ENCODE results near the gene C10orf67.
"Not testable (repeated sequence)": the region's sequence is repeated elsewhere in the genome, so short reads cannot be mapped to it uniquely, and the experiment has no call there.

C10orf67 gene

GRCh38 chr10:23376229-23376655, 31.6 kb upstream of the C10orf67 start:
- no peaks in the 10 kb centered on the region for H3K36me3 ChIP-seq (ENCODE audit: control insufficient read depth in 1 of 2, insufficient read depth in 2 of 2, low read length in 2 of 2)
- no peak overlapping the region for H3K9ac ChIP-seq (ENCODE audit: low read depth in 1 of 2, low read length in 2 of 2)
- no peaks in the 10 kb centered on the region for H3K9me3 ChIP-seq (ENCODE audit: control insufficient read depth in 1 of 2, low read length in 2 of 2)
- H3K27me3 ChIP-seq (ENCODE audit: control insufficient read depth in 1 of 2, insufficient read depth in 2 of 2, low read length in 2 of 2): no peaks in the 10 kb centered on the region
- H3K4me3 ChIP-seq (ENCODE audit: low read depth in 1 of 2, low read length in 2 of 2): no peak overlapping the region
- no peaks in the 10 kb centered on the region for H3K4me1 ChIP-seq (ENCODE audit: control insufficient read depth in 1 of 2, insufficient read depth in 2 of 2, low read length in 2 of 2)
- no peak overlapping the region for H3K27ac ChIP-seq (ENCODE audit: low read depth, low read length)

GRCh38 chr10:23375366-23375765, 30.8 kb upstream of the C10orf67 start:
- no peaks in the 10 kb centered on the region for H3K9me3 ChIP-seq (ENCODE audit: control insufficient read depth in 1 of 2, low read length in 2 of 2)
- H3K4me1 ChIP-seq (ENCODE audit: control insufficient read depth in 1 of 2, insufficient read depth in 2 of 2, low read length in 2 of 2): no peaks in the 10 kb centered on the region
- H3K4me3 ChIP-seq (ENCODE audit: low read depth in 1 of 2, low read length in 2 of 2): no peak overlapping the region
- no peak overlapping the region for H3K27ac ChIP-seq (ENCODE audit: low read depth, low read length)
- no peaks in the 10 kb centered on the region for H3K36me3 ChIP-seq (ENCODE audit: control insufficient read depth in 1 of 2, insufficient read depth in 2 of 2, low read length in 2 of 2)
- H3K9ac ChIP-seq (ENCODE audit: low read depth in 1 of 2, low read length in 2 of 2): no peak overlapping the region
- no peaks in the 10 kb centered on the region for H3K27me3 ChIP-seq (ENCODE audit: control insufficient read depth in 1 of 2, insufficient read depth in 2 of 2, low read length in 2 of 2)

GRCh38 chr10:23373156-23373555, 28.6 kb upstream of the C10orf67 start:
- Histone ChIP-seq H3K9me3 (ENCODE audit: control insufficient read depth in 1 of 2, low read length in 2 of 2) (no peaks in the 10 kb centered on the region), H3K27ac (ENCODE audit: low read depth, low read length) (no peak overlapping the region)

GRCh38 chr10:23371073-23371472, 26.5 kb upstream of the C10orf67 start:
- Histone ChIP-seq H3K9me3 (ENCODE audit: control insufficient read depth in 1 of 2, low read length in 2 of 2) (no peaks in the 10 kb centered on the region), H3K4me1 (ENCODE audit: control insufficient read depth in 1 of 2, insufficient read depth in 2 of 2, low read length in 2 of 2) (peaks cover 0 to 6% of the 10 kb centered on the region in 2 donors), H3K27ac (ENCODE audit: low read depth, low read length) (no peak overlapping the region), H3K9ac (ENCODE audit: low read depth in 1 of 2, low read length in 2 of 2) (no peak overlapping the region), H3K36me3 (ENCODE audit: control insufficient read depth in 1 of 2, insufficient read depth in 2 of 2, low read length in 2 of 2) (no peaks in the 10 kb centered on the region), H3K27me3 (ENCODE audit: control insufficient read depth in 1 of 2, insufficient read depth in 2 of 2, low read length in 2 of 2) (no peaks in the 10 kb centered on the region), H3K4me3 (ENCODE audit: low read depth in 1 of 2, low read length in 2 of 2) (no peak overlapping the region)

More at GRCh38 chr10:23373156-23373555, 28.6 kb upstream of the C10orf67 start:
- no peaks in the 10 kb centered on the region for H3K27me3 ChIP-seq (ENCODE audit: control insufficient read depth in 1 of 2, insufficient read depth in 2 of 2, low read length in 2 of 2)
- H3K36me3 ChIP-seq (ENCODE audit: control insufficient read depth in 1 of 2, insufficient read depth in 2 of 2, low read length in 2 of 2): no peaks in the 10 kb centered on the region
- H3K9ac ChIP-seq (ENCODE audit: low read depth in 1 of 2, low read length in 2 of 2): no peak overlapping the region
- H3K4me3 ChIP-seq (ENCODE audit: low read depth in 1 of 2, low read length in 2 of 2): no peak overlapping the region
- H3K4me1 ChIP-seq (ENCODE audit: control insufficient read depth in 1 of 2, insufficient read depth in 2 of 2, low read length in 2 of 2): peaks cover 0 to 5% of the 10 kb centered on the region in 2 donors

GRCh38 chr10:23370106-23370505, 25.5 kb upstream of the C10orf67 start:
- H3K4me1 ChIP-seq (ENCODE audit: control insufficient read depth in 1 of 2, insufficient read depth in 2 of 2, low read length in 2 of 2): peaks cover 0 to 6% of the 10 kb centered on the region in 2 donors
- H3K27ac ChIP-seq (ENCODE audit: low read depth, low read length): no peak overlapping the region
- H3K36me3 ChIP-seq (ENCODE audit: control insufficient read depth in 1 of 2, insufficient read depth in 2 of 2, low read length in 2 of 2): no peaks in the 10 kb centered on the region
- H3K27me3 ChIP-seq (ENCODE audit: control insufficient read depth in 1 of 2, insufficient read depth in 2 of 2, low read length in 2 of 2): no peaks in the 10 kb centered on the region
- no peak overlapping the region for H3K9ac ChIP-seq (ENCODE audit: low read depth in 1 of 2, low read length in 2 of 2)
- no peak overlapping the region for H3K4me3 ChIP-seq (ENCODE audit: low read depth in 1 of 2, low read length in 2 of 2)
- no peaks in the 10 kb centered on the region for H3K9me3 ChIP-seq (ENCODE audit: control insufficient read depth in 1 of 2, low read length in 2 of 2)

GRCh38 chr10:23368816-23369640, 24.4 kb upstream of the C10orf67 start:
- no peak overlapping the region for H3K4me3 ChIP-seq (ENCODE audit: low read depth in 1 of 2, low read length in 2 of 2)
- no peak overlapping the region for H3K27ac ChIP-seq (ENCODE audit: low read depth, low read length)

GRCh38 chr10:23367896-23368595, 23.4 kb upstream of the C10orf67 start:
- Histone ChIP-seq H3K27me3 (ENCODE audit: control insufficient read depth in 1 of 2, insufficient read depth in 2 of 2, low read length in 2 of 2) (no peaks in the 10 kb centered on the region), H3K9me3 (ENCODE audit: control insufficient read depth in 1 of 2, low read length in 2 of 2) (no peaks in the 10 kb centered on the region), H3K4me1 (ENCODE audit: control insufficient read depth in 1 of 2, insufficient read depth in 2 of 2, low read length in 2 of 2) (peaks cover 0 to 6% of the 10 kb centered on the region in 2 donors), H3K36me3 (ENCODE audit: control insufficient read depth in 1 of 2, insufficient read depth in 2 of 2, low read length in 2 of 2) (no peaks in the 10 kb centered on the region), H3K4me3 (ENCODE audit: low read depth in 1 of 2, low read length in 2 of 2) (no peak overlapping the region), H3K27ac (ENCODE audit: low read depth, low read length) (no peak overlapping the region), H3K9ac (ENCODE audit: low read depth in 1 of 2, low read length in 2 of 2) (no peak overlapping the region)

More at GRCh38 chr10:23368816-23369640, 24.4 kb upstream of the C10orf67 start:
- Histone ChIP-seq H3K27me3 (ENCODE audit: control insufficient read depth in 1 of 2, insufficient read depth in 2 of 2, low read length in 2 of 2) (no peaks in the 10 kb centered on the region), H3K4me1 (ENCODE audit: control insufficient read depth in 1 of 2, insufficient read depth in 2 of 2, low read length in 2 of 2) (peaks cover 0 to 6% of the 10 kb centered on the region in 2 donors), H3K9me3 (ENCODE audit: control insufficient read depth in 1 of 2, low read length in 2 of 2) (no peaks in the 10 kb centered on the region), H3K9ac (ENCODE audit: low read depth in 1 of 2, low read length in 2 of 2) (no peak overlapping the region), H3K36me3 (ENCODE audit: control insufficient read depth in 1 of 2, insufficient read depth in 2 of 2, low read length in 2 of 2) (no peaks in the 10 kb centered on the region)

GRCh38 chr10:23365417-23366030, 20.9 kb upstream of the C10orf67 start:
- not testable (repeated sequence) for H3K36me3 ChIP-seq (ENCODE audit: control insufficient read depth in 1 of 2, insufficient read depth in 2 of 2, low read length in 2 of 2); H3K4me3 ChIP-seq (ENCODE audit: low read depth in 1 of 2, low read length in 2 of 2); H3K27ac ChIP-seq (ENCODE audit: low read depth, low read length); H3K9me3 ChIP-seq (ENCODE audit: control insufficient read depth in 1 of 2, low read length in 2 of 2); H3K9ac ChIP-seq (ENCODE audit: low read depth in 1 of 2, low read length in 2 of 2); H3K27me3 ChIP-seq (ENCODE audit: control insufficient read depth in 1 of 2, insufficient read depth in 2 of 2, low read length in 2 of 2)
- H3K4me1 ChIP-seq (ENCODE audit: control insufficient read depth in 1 of 2, insufficient read depth in 2 of 2, low read length in 2 of 2): peaks cover 0 to 13% of the 10 kb centered on the region in 2 donors

- Histone ChIP-seq H3K9me3 (ENCODE audit: control insufficient read depth in 1 of 2, low read length in 2 of 2) (no peaks in the 10 kb centered on the region), H3K9ac (ENCODE audit: low read depth in 1 of 2, low read length in 2 of 2) (no peak overlapping the region), H3K4me3 (ENCODE audit: low read depth in 1 of 2, low read length in 2 of 2) (no peak overlapping the region), H3K27ac (ENCODE audit: low read depth, low read length) (no peak overlapping the region), H3K27me3 (ENCODE audit: control insufficient read depth in 1 of 2, insufficient read depth in 2 of 2, low read length in 2 of 2) (no peaks in the 10 kb centered on the region), H3K36me3 (ENCODE audit: control insufficient read depth in 1 of 2, insufficient read depth in 2 of 2, low read length in 2 of 2) (no peaks in the 10 kb centered on the region), H3K4me1 (ENCODE audit: control insufficient read depth in 1 of 2, insufficient read depth in 2 of 2, low read length in 2 of 2) (peaks cover 0 to 16% of the 10 kb centered on the region in 2 donors)
Measured at GRCh38 chr10:23364378-23364777, 19.8 kb upstream of the C10orf67 start.

GRCh38 chr10:23363793-23364135, 19.2 kb upstream of the C10orf67 start:
- no peaks in the 10 kb centered on the region for H3K36me3 ChIP-seq (ENCODE audit: control insufficient read depth in 1 of 2, insufficient read depth in 2 of 2, low read length in 2 of 2)
- H3K4me1 ChIP-seq (ENCODE audit: control insufficient read depth in 1 of 2, insufficient read depth in 2 of 2, low read length in 2 of 2): peaks cover 0 to 16% of the 10 kb centered on the region in 2 donors
- no peak overlapping the region for H3K9ac ChIP-seq (ENCODE audit: low read depth in 1 of 2, low read length in 2 of 2)
- H3K4me3 ChIP-seq (ENCODE audit: low read depth in 1 of 2, low read length in 2 of 2): no peak overlapping the region
- H3K27me3 ChIP-seq (ENCODE audit: control insufficient read depth in 1 of 2, insufficient read depth in 2 of 2, low read length in 2 of 2): no peaks in the 10 kb centered on the region
- H3K27ac ChIP-seq (ENCODE audit: low read depth, low read length): no peak overlapping the region
- H3K9me3 ChIP-seq (ENCODE audit: control insufficient read depth in 1 of 2, low read length in 2 of 2): no peaks in the 10 kb centered on the region

All from duodenal mucosa (tissue), 2 donors.